Keratinocyte (primary cell): ENCODE results near the gene SNRNP25. TPM values are rescaled to one million over a fixed set of nuclear protein-coding genes. Genes with fewer than 3 reads are reported as not detected.
"Not testable (repeated sequence)": the region's sequence is repeated elsewhere in the genome, so short reads cannot be mapped to it uniquely, and the experiment has no call there.

Source experiments
- DNase-seq: peaks from one replicate; pipeline ENCODE4 v3.0.0-alpha.2; 2011; ENCODE audit warnings: low read depth, missing footprints, low spot score
- FAIRE-seq: peaks from 2 replicates; lab custom pipeline; 2011; peaks lifted over from hg19 to GRCh38; lab: Jason Lieb, UNC
- H2AFZ ChIP-seq: 2 replicates; pipeline ENCODE4 v1.6.0; 2012; ENCODE audit warnings: low read length, control low read depth, inconsistent platforms; ENCODE audit not compliant: control insufficient read depth
- H3K27ac ChIP-seq: 2 replicates; pipeline ENCODE4 v1.5.1; 2011; ENCODE audit warnings: low read length; ENCODE audit not compliant: control insufficient read depth, insufficient read depth
- H3K27me3 ChIP-seq: 3 replicates; pipeline ENCODE4 v1.6.0; 2011; ENCODE audit warnings: low read length; ENCODE audit not compliant: control insufficient read depth, insufficient read depth; ENCODE audit errors: extremely low read depth
- H3K36me3 ChIP-seq, 2 experiments: 2 replicates in 1 of 2; 3 replicates in 1 of 2; pipeline ENCODE4 v1.5.1; 2011; ENCODE audit warnings: low read length in 2 of 2, mild to moderate bottlenecking in 1 of 2; ENCODE audit not compliant: control insufficient read depth in 2 of 2, insufficient read depth in 2 of 2; ENCODE audit errors: extremely low read depth in 1 of 2
- H3K4me1 ChIP-seq: 3 replicates; pipeline ENCODE4 v1.5.1; 2011; ENCODE audit warnings: low read length; ENCODE audit not compliant: control insufficient read depth, insufficient read depth; ENCODE audit errors: extremely low read depth
- H3K4me2 ChIP-seq: 3 replicates; pipeline ENCODE4 v1.6.0; 2011; ENCODE audit warnings: low read depth, low read length; ENCODE audit not compliant: control insufficient read depth, insufficient read depth; ENCODE audit errors: extremely low read depth
- H3K4me3 ChIP-seq, 3 experiments: fragments of 200-600 bp in 1 of 3; sonication (generic) in 1 of 3; 2 replicates in 2 of 3; 3 replicates in 1 of 3; pipeline ENCODE4 v1.5.1; 2011 to 2016; ENCODE audit warnings: low read length in 3 of 3, mild to moderate bottlenecking in 3 of 3, control low read depth in 2 of 3, inconsistent platforms in 1 of 3, low read depth in 1 of 3, mixed read lengths in 1 of 3, mixed run types in 1 of 3, moderate library complexity in 1 of 3; ENCODE audit not compliant: control insufficient read depth in 2 of 3, insufficient read depth in 2 of 3; ENCODE audit errors: extremely low read depth in 1 of 3
- H3K79me2 ChIP-seq: 2 replicates; pipeline ENCODE4 v1.6.0; 2012; ENCODE audit warnings: low read length; ENCODE audit not compliant: control insufficient read depth, insufficient read depth
- H3K9ac ChIP-seq: 3 replicates; pipeline ENCODE4 v1.6.0; 2011; ENCODE audit warnings: low read length; ENCODE audit not compliant: control insufficient read depth, insufficient read depth; ENCODE audit errors: extremely low read depth
- H3K9me1 ChIP-seq: 3 replicates; pipeline ENCODE4 v1.6.0; 2011; ENCODE audit warnings: low read length; ENCODE audit not compliant: control insufficient read depth, insufficient read depth; ENCODE audit errors: extremely low read depth
- H3K9me3 ChIP-seq: 2 replicates; pipeline ENCODE4 v1.5.1; 2012; ENCODE audit warnings: low read depth, low read length; ENCODE audit not compliant: control insufficient read depth
- H4K20me1 ChIP-seq: 3 replicates; pipeline ENCODE4 v1.6.0; 2011; ENCODE audit warnings: low read length; ENCODE audit not compliant: control insufficient read depth, insufficient read depth; ENCODE audit errors: extremely low read depth
- CTCF ChIP-seq, 3 experiments: IDR thresholded peaks in 1 of 3; conservative IDR thresholded peaks in 1 of 3; optimal IDR thresholded peaks in 1 of 3; 2 replicates in 2 of 3; 3 replicates in 1 of 3; pipeline versions ENCODE3 to v1.5.1; 2011; ENCODE audit warnings: low read length in 3 of 3, mild to moderate bottlenecking in 3 of 3, moderate library complexity in 2 of 3, control low read depth in 1 of 3, inconsistent platforms in 1 of 3; ENCODE audit not compliant: insufficient read depth in 2 of 3; ENCODE audit errors: extremely low read depth in 1 of 3
- EZH2 ChIP-seq: IDR thresholded peaks from one replicate; pipeline ENCODE4 v1.6.1; 2012; ENCODE audit warnings: inconsistent platforms, mild to moderate bottlenecking, low read length, moderate library complexity
- dilution Hi-C: fragments of 300-500 bp; cut with MboI; formaldehyde crosslinking; loops from one replicate; pipeline ENCODE4 v1.7.0; 2020; ENCODE audit warnings: low sequenced_read_pairs; ENCODE audit not compliant: extremely low pct_ligation_motif_present
- polyA plus RNA-seq, 5 experiments: library from polyadenylated mRNA; depleted of rRNA in 3 of 5; stranded (reverse) in 3 of 5; stranded (forward) in 1 of 5; unstranded in 1 of 5; fragments of >200 nt; gene quantifications; 1 replicate in 1 of 5; 2 replicates in 3 of 5; 3 replicates in 1 of 5; pipeline versions ENCODE4 v1.2.1 to v1.2.3, GENCODE V29; 2011 to 2012; ENCODE audit warnings: missing spikeins in 2 of 5, low read depth in 1 of 5, low replicate concordance in 1 of 5

SNRNP25 gene
- polyA plus RNA-seq, 1 donor (not counting 4 experiments of a cell fraction or from before 2014, with no cell fraction given), result 45.9 TPM

- Histone ChIP-seq H2AFZ (no peak overlapping the region), H3K4me3 (no peak overlapping the region), H3K9ac (no peak overlapping the region), H3K27ac (no peak overlapping the region), H3K9me3 (no peaks in the 10 kb centered on the region), H3K27me3 (no peaks in the 10 kb centered on the region), H3K4me2 (no peak overlapping the region), H3K4me1 (peaks cover 3% of the 10 kb centered on the region), H3K79me2 (no peaks in the 10 kb centered on the region), H3K9me1 (no peaks in the 10 kb centered on the region), H3K36me3 (peaks cover 2 to 10% of the 10 kb centered on the region in 2 experiments), H4K20me1 (no peaks in the 10 kb centered on the region)
- TF ChIP-seq CTCF (optimal IDR thresholded peaks at IDR 0.05 in 1 of 3, IDR thresholded peaks at IDR 0.05 in 1 of 3, conservative IDR thresholded peaks at IDR 0.05 in 1 of 3; ENCODE audit: extremely low read depth in 1 of 3, insufficient read depth in 2 of 3, low read length in 3 of 3), result no peak
- TF ChIP-seq EZH2, result no peak
- dilution Hi-C loops, result no loop called here
- DNase-seq, result no peak
- FAIRE-seq, result no peak
Observed at GRCh38 chr16:36336-36984, 17.2 kb upstream of the SNRNP25 start.

- H3K4me2 ChIP-seq, result no peak overlapping the region
- no peak for FAIRE-seq
- H3K9ac ChIP-seq, result no peak overlapping the region
Observed at GRCh38 chr16:37511-37910, 16.1 kb upstream of the SNRNP25 start.

GRCh38 chr16:38206-38605 lies 15.4 kb upstream of the SNRNP25 start:
- H3K79me2 ChIP-seq, dilution Hi-C loops, H2AFZ ChIP-seq, H3K4me2 ChIP-seq, H3K9me1 ChIP-seq, DNase-seq, FAIRE-seq, H3K4me1 ChIP-seq, H3K9me3 ChIP-seq, H3K27me3 ChIP-seq, H3K4me3 ChIP-seq, H4K20me1 ChIP-seq, H3K27ac ChIP-seq, H3K9ac ChIP-seq: not testable (repeated sequence)
- H3K36me3 ChIP-seq, result peaks cover 8 to 12% of the 10 kb centered on the region in 2 experiments

More at GRCh38 chr16:37511-37910, 16.1 kb upstream of the SNRNP25 start:
- no peak for DNase-seq
- Histone ChIP-seq H3K9me3 (no peaks in the 10 kb centered on the region), H3K9me1 (no peaks in the 10 kb centered on the region), H3K79me2 (no peaks in the 10 kb centered on the region), H2AFZ (no peak overlapping the region), H3K36me3 (peaks cover 6 to 11% of the 10 kb centered on the region in 2 experiments), H3K27ac (no peak overlapping the region), H3K27me3 (no peaks in the 10 kb centered on the region), H3K4me1 (peaks cover 3% of the 10 kb centered on the region), H4K20me1 (no peaks in the 10 kb centered on the region), H3K4me3 (no peak overlapping the region)
- dilution Hi-C loops, result no loop called here
- TF ChIP-seq CTCF (optimal IDR thresholded peaks at IDR 0.05 in 1 of 3, IDR thresholded peaks at IDR 0.05 in 1 of 3, conservative IDR thresholded peaks at IDR 0.05 in 1 of 3; ENCODE audit: extremely low read depth in 1 of 3, insufficient read depth in 2 of 3, low read length in 3 of 3), result no peak
- no peak for TF ChIP-seq EZH2
